Effector memory CD4-positive, alpha-beta T cell (primary cell): ENCODE results near the gene TFAP2B.

ENCODE experiments used
- DNase-seq, 3 donors: peaks; one replicate each; pipeline ENCODE4 v3.0.0-alpha.2; 2020
- H3K27ac ChIP-seq: 2 replicates; pipeline ENCODE4 v1.7.0; 2013; ENCODE audit warnings: mild to moderate bottlenecking, low read length, moderate library complexity; ENCODE audit not compliant: insufficient read depth, poor library complexity, severe bottlenecking
- H3K27me3 ChIP-seq: replicated peaks from 2 replicates; pipeline ENCODE4 v1.7.0; 2013; ENCODE audit warnings: mild to moderate bottlenecking, low read length; ENCODE audit not compliant: insufficient read depth, control insufficient read depth, poor library complexity, severe bottlenecking
- H3K36me3 ChIP-seq: 2 replicates; pipeline ENCODE4 v1.7.0; 2013; ENCODE audit warnings: mild to moderate bottlenecking, low read length, moderate library complexity; ENCODE audit not compliant: control insufficient read depth, insufficient read depth
- H3K4me1 ChIP-seq: 2 replicates; pipeline ENCODE4 v1.7.0; 2013; ENCODE audit warnings: low read length, mild to moderate bottlenecking; ENCODE audit not compliant: control insufficient read depth, insufficient read depth, poor library complexity, severe bottlenecking
- H3K4me3 ChIP-seq: 2 replicates; pipeline ENCODE4 v1.7.0; 2013; ENCODE audit warnings: low read length, low read depth, mild to moderate bottlenecking; ENCODE audit not compliant: insufficient read depth, poor library complexity, severe bottlenecking
- H3K9me3 ChIP-seq: 2 replicates; pipeline ENCODE4 v1.7.0; 2013; ENCODE audit warnings: mild to moderate bottlenecking, low read length, moderate library complexity; ENCODE audit not compliant: control insufficient read depth
- total RNA-seq, 3 donors: gene quantifications; one replicate each; lab custom pipeline; 2026; lab: John Stamatoyannopoulos, UW

Gene TFAP2B
- 0 reads per million in 3 donors for total RNA-seq

GRCh38 chr6:50818673-50819072 is at the start of gene TFAP2B:
TFAP2B (plus strand) TSS chr6:50818871; CDS start chr6:50818892, 21 bp downstream.
- no peaks in the 10 kb centered on the region for H3K9me3 ChIP-seq
- DNase-seq = no peak
- H3K27ac ChIP-seq = no peak within 1 kb of the TSS
- no peaks in the 10 kb centered on the region for H3K4me1 ChIP-seq
- H3K4me3 ChIP-seq = no peak within 1 kb of the TSS
- peaks cover 15% of the 10 kb centered on the region for H3K27me3 ChIP-seq
- H3K36me3 ChIP-seq = no peaks in the 10 kb centered on the region

- no peaks in the 10 kb centered on the region for H3K4me1 ChIP-seq
- H3K9me3 ChIP-seq = no peaks in the 10 kb centered on the region
- H3K27me3 ChIP-seq = no peaks in the 10 kb centered on the region
- H3K27ac ChIP-seq = no peak overlapping the region
- no peak for DNase-seq
- H3K4me3 ChIP-seq = no peak overlapping the region
- no peaks in the 10 kb centered on the region for H3K36me3 ChIP-seq
Observed at GRCh38 chr6:50778696-50779095, 40.0 kb upstream of the TFAP2B start.

GRCh38 chr6:50780382-50780781 is 38.3 kb upstream of the TFAP2B start:
- no peaks in the 10 kb centered on the region for H3K36me3 ChIP-seq
- no peaks in the 10 kb centered on the region for H3K27me3 ChIP-seq
- no peak overlapping the region for H3K4me3 ChIP-seq
- no peak overlapping the region for H3K27ac ChIP-seq
- no peaks in the 10 kb centered on the region for H3K9me3 ChIP-seq
- H3K4me1 ChIP-seq = no peaks in the 10 kb centered on the region
- DNase-seq = no peak

- no peaks in the 10 kb centered on the region for H3K36me3 ChIP-seq
- H3K27me3 ChIP-seq = no peaks in the 10 kb centered on the region
- no peaks in the 10 kb centered on the region for H3K9me3 ChIP-seq
- no peak overlapping the region for H3K4me3 ChIP-seq
- DNase-seq = no peak
- no peaks in the 10 kb centered on the region for H3K4me1 ChIP-seq
- no peak overlapping the region for H3K27ac ChIP-seq
Observed at GRCh38 chr6:50785921-50786320, 32.8 kb upstream of the TFAP2B start.

GRCh38 chr6:50791900-50792508 is 26.7 kb upstream of the TFAP2B start:
- no peaks in the 10 kb centered on the region for H3K27me3 ChIP-seq
- no peak for DNase-seq
- H3K4me1 ChIP-seq = no peaks in the 10 kb centered on the region
- H3K36me3 ChIP-seq = no peaks in the 10 kb centered on the region
- H3K27ac ChIP-seq = no peak overlapping the region
- no peak overlapping the region for H3K4me3 ChIP-seq
- no peaks in the 10 kb centered on the region for H3K9me3 ChIP-seq

- H3K9me3 ChIP-seq = no peaks in the 10 kb centered on the region
- no peaks in the 10 kb centered on the region for H3K27me3 ChIP-seq
- no peak overlapping the region for H3K27ac ChIP-seq
- no peaks in the 10 kb centered on the region for H3K4me1 ChIP-seq
- DNase-seq = no peak
- H3K36me3 ChIP-seq = no peaks in the 10 kb centered on the region
- H3K4me3 ChIP-seq = no peak overlapping the region
Observed at GRCh38 chr6:50792771-50793170, 25.9 kb upstream of the TFAP2B start.

- no peak overlapping the region for H3K27ac ChIP-seq
- no peak overlapping the region for H3K4me3 ChIP-seq
- no peaks in the 10 kb centered on the region for H3K4me1 ChIP-seq
- DNase-seq = no peak
- H3K36me3 ChIP-seq = no peaks in the 10 kb centered on the region
- H3K27me3 ChIP-seq = no peaks in the 10 kb centered on the region
- H3K9me3 ChIP-seq = no peaks in the 10 kb centered on the region
Observed at GRCh38 chr6:50795574-50795973, 23.1 kb upstream of the TFAP2B start.

GRCh38 chr6:50804283-50804682 is 14.4 kb upstream of the TFAP2B start:
- Histone ChIP-seq H3K27ac (no peak overlapping the region), H3K36me3 (no peaks in the 10 kb centered on the region), H3K4me1 (no peaks in the 10 kb centered on the region), H3K4me3 (no peak overlapping the region), H3K9me3 (no peaks in the 10 kb centered on the region), H3K27me3 (no peaks in the 10 kb centered on the region)
- DNase-seq = no peak

- H3K36me3 ChIP-seq = no peaks in the 10 kb centered on the region
- no peaks in the 10 kb centered on the region for H3K27me3 ChIP-seq
- no peak overlapping the region for H3K27ac ChIP-seq
- H3K9me3 ChIP-seq = no peaks in the 10 kb centered on the region
- no peaks in the 10 kb centered on the region for H3K4me1 ChIP-seq
- no peak overlapping the region for H3K4me3 ChIP-seq
- DNase-seq = no peak
Observed at GRCh38 chr6:50807035-50807434, 11.6 kb upstream of the TFAP2B start.

- H3K36me3 ChIP-seq = no peaks in the 10 kb centered on the region
- no peak for DNase-seq
- peak overlapping the region; percentile 48 for H3K4me3 ChIP-seq
- no peaks in the 10 kb centered on the region for H3K9me3 ChIP-seq
- peaks cover 2% of the 10 kb centered on the region for H3K27me3 ChIP-seq
- H3K27ac ChIP-seq = no peak overlapping the region
- no peaks in the 10 kb centered on the region for H3K4me1 ChIP-seq
Observed at GRCh38 chr6:50815436-50816114, 3.1 kb upstream of the TFAP2B start.
